Right atrium auricular region (tissue), 2 donors: ENCODE data around the gene CALML6. TPM values are rescaled to one million over a fixed set of nuclear protein-coding genes. Genes with fewer than 3 reads are reported as not detected.

ENCODE experiments used
- DNase-seq: peaks from one replicate; pipeline ENCODE4 v3.0.0-alpha.2; 2019; ENCODE audit warnings: low spot score
- H3K27ac ChIP-seq, 2 donors: fragments of 200-600 bp; sonication (generic); 1 replicate in 1 of 2; 2 replicates in 1 of 2; pipeline ENCODE4 v1.5.1; 2016 to 2019
- H3K27me3 ChIP-seq, 2 donors: fragments of 200-600 bp; sonication (generic); one replicate each; pipeline versions ENCODE4 v1.5.1 to v1.6.0; 2017 to 2019
- H3K36me3 ChIP-seq: fragments of 200-600 bp; sonication (generic); one replicate; pipeline ENCODE4 v1.5.1; 2016
- H3K4me1 ChIP-seq, 2 donors: fragments of 200-600 bp; sonication (generic); one replicate each; pipeline versions ENCODE4 v1.5.1 to v1.6.0; 2017 to 2019
- H3K4me3 ChIP-seq, 2 donors: fragments of 200-600 bp; sonication (generic); 1 replicate in 1 of 2; 2 replicates in 1 of 2; pipeline ENCODE4 v1.5.1; 2017 to 2019; ENCODE audit warnings: mild to moderate bottlenecking in 1 of 2, moderate library complexity in 1 of 2
- H3K9me3 ChIP-seq, 2 donors: fragments of 200-600 bp; sonication (generic); one replicate each; pipeline ENCODE4 v1.5.1; 2019
- CTCF ChIP-seq, 2 donors: fragments of 200-600 bp; sonication (generic); IDR thresholded peaks; one replicate each; pipeline ENCODE4 v1.5.1; 2019; ENCODE audit warnings: antibody characterized with exemption in 2 of 2
- total RNA-seq, 2 donors: library from RNA; depleted of rRNA; stranded (reverse); fragments of >200 nt; gene quantifications; one replicate each; pipeline ENCODE4 v1.1.0, GENCODE V29; 2016

Gene CALML6
- total RNA-seq, 2 donors from 2014 or later: not detected

GRCh38 chr1:1917304-1917976, 2.4 kb downstream of the CALML6 start:
- no peak overlapping the region for H3K4me3 ChIP-seq
- no peak overlapping the region for H3K27ac ChIP-seq
- H3K36me3 ChIP-seq: no peaks in the 10 kb centered on the region
- H3K4me1 ChIP-seq: peaks cover 0 to 17% of the 10 kb centered on the region in 2 donors
- H3K27me3 ChIP-seq: no peaks in the 10 kb centered on the region
- no peak for DNase-seq
- no peaks in the 10 kb centered on the region for H3K9me3 ChIP-seq
- TF ChIP-seq CTCF (IDR thresholded peaks at IDR 0.05): no peak

- no peak for DNase-seq
- TF ChIP-seq CTCF (IDR thresholded peaks at IDR 0.05): no peak
- Histone ChIP-seq H3K27me3 (no peaks in the 10 kb centered on the region), H3K27ac (peak overlapping the region in 1 of 2 donors; percentile 56), H3K9me3 (no peaks in the 10 kb centered on the region), H3K36me3 (no peaks in the 10 kb centered on the region), H3K4me3 (peak overlapping the region; percentile 43 to 57), H3K4me1 (peaks cover 0 to 17% of the 10 kb centered on the region in 2 donors)
Measured at GRCh38 chr1:1917995-1918900, 3.2 kb downstream of the CALML6 start.

- H3K27ac ChIP-seq: peak within 1 kb of the TSS; percentile 45 to 56
- no peaks in the 10 kb centered on the region for H3K27me3 ChIP-seq
- DNase-seq: no peak
- no peaks in the 10 kb centered on the region for H3K36me3 ChIP-seq
- peak within 1 kb of the TSS; percentile 43 to 57 for H3K4me3 ChIP-seq
- TF ChIP-seq CTCF (IDR thresholded peaks at IDR 0.05): no peak
- H3K9me3 ChIP-seq: no peaks in the 10 kb centered on the region
- peaks cover 0 to 17% of the 10 kb centered on the region in 2 donors for H3K4me1 ChIP-seq
Measured at GRCh38 chr1:1918901-1919303, 3.8 kb downstream of the CALML6 start, which contains the start of gene TMEM52. TSS of gene TMEM52 (minus strand) at chr1:1919279. CDS start at chr1:1919265, 14 bp downstream.

GRCh38 chr1:1919304-1920056, 4.4 kb downstream of the CALML6 start:
- Histone ChIP-seq H3K9me3 (no peaks in the 10 kb centered on the region), H3K27ac (peak overlapping the region; percentile 45 to 56), H3K4me3 (peak overlapping the region; percentile 43 to 57), H3K36me3 (no peaks in the 10 kb centered on the region), H3K27me3 (no peaks in the 10 kb centered on the region), H3K4me1 (peaks cover 0 to 17% of the 10 kb centered on the region in 2 donors)
- DNase-seq: peak; percentile 98
- no peak for TF ChIP-seq CTCF (IDR thresholded peaks at IDR 0.05)

GRCh38 chr1:1920057-1920607, 5.1 kb downstream of the CALML6 start:
- H3K36me3 ChIP-seq: no peaks in the 10 kb centered on the region
- peak overlapping the region; percentile 45 to 56 for H3K27ac ChIP-seq
- no peak for DNase-seq

More at GRCh38 chr1:1920057-1920607, 5.1 kb downstream of the CALML6 start:
- no peaks in the 10 kb centered on the region for H3K27me3 ChIP-seq
- TF ChIP-seq CTCF (IDR thresholded peaks at IDR 0.05): no peak
- H3K4me3 ChIP-seq: peak overlapping the region in 1 of 2 donors; percentile 57
- no peaks in the 10 kb centered on the region for H3K9me3 ChIP-seq
- peaks cover 0 to 17% of the 10 kb centered on the region in 2 donors for H3K4me1 ChIP-seq
